ENCODE measurements around the gene DAP3.

- TF ChIP-seq EZH2 (IDR thresholded peaks at IDR 0.05; ENCODE audit: borderline replicate concordance, insufficient read depth, low read depth, low read length, poor library complexity, severe bottlenecking), result no peak
- TF ChIP-seq CTCF (IDR thresholded peaks at IDR 0.05), result no peak
These were observed 28.1 kb downstream of the DAP3 start for GRCh38 chr1:155717041-155717440.
